Measurements from ENCODE around the gene SPOCK3. TPM values are rescaled to one million over a fixed set of nuclear protein-coding genes. Genes with fewer than 3 reads are reported as not detected.
"Not testable (repeated sequence)": the region's sequence is repeated elsewhere in the genome, so short reads cannot be mapped to it uniquely, and the experiment has no call there.

The SPOCK3 gene
- total RNA-seq (2021; ENCODE audit: unreplicated experiment), result 1.4 TPM
- 0.51 TPM for polyA plus RNA-seq (2012; ENCODE audit: insufficient read length)
- Bru-seq, nascent RNA, result percentile 21 among the genes with signal in this experiment
- BruChase-seq, experiment 1, labeled RNA remaining after a 2-hour chase, result percentile 13 among the genes with signal in this experiment
- percentile 11 among the genes with signal in this experiment for BruChase-seq, experiment 2, labeled RNA remaining after a 6-hour chase
- long read RNA-seq, result 0 reads

DNA sequence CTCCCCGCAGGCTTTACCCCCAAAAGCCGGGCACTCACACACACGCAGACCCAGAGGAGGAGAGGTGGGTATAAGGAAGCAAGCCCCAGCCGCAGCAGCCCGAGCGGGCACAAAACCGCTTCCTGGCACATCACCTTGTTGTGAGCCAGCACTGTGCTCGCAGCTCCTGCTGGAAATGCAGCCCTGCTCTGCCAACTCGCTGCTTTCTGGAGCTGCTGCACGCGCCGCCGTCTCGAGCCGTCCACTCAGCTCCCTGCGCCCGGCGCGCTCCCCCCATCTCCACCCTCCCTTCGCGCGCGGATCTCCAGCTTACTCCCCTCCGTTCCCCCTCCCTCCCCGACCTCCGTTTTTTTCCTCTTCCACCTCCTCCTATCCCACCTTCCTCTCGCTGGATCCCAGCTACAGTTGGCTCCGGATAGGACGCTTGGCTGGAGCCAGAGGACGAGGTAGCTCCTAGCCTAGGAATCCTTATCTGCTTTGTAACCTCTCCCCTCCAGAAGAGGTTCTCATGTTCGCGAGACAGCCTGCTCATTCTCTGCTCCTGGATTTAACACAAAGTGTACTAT, at the start of gene SPOCK3:
Gene SPOCK3 (minus strand): TSS at position 179 of the 566 bp plus-strand sequence.
- in situ Hi-C loops (cut with HindIII; ENCODE audit: low pct_unique_long_range_greater_than_20kb, low sequenced_read_pairs), result no loop called here
- H3K27ac ChIP-seq (ENCODE audit: low read length), result no peak within 1 kb of the TSS
- H3K9me3 ChIP-seq (ENCODE audit: control insufficient read depth, insufficient read depth, low read depth, low read length), result no peaks in the 10 kb centered on the region
- no TSS peak for BruUV-seq (replicated peaks)
- no peaks in the 10 kb centered on the region for H3K36me3 ChIP-seq (ENCODE audit: control insufficient read depth, insufficient read depth, low read length)
- peak within 1 kb of the TSS; percentile 49 to 68 for H3K4me3 ChIP-seq (ENCODE audit: low read depth in 2 of 2, low read length in 2 of 2)
- TF ChIP-seq SIN3A (IDR thresholded peaks at IDR 0.05; ENCODE audit: borderline replicate concordance, insufficient read depth, low read depth, low read length), result no peak
- TF ChIP-seq POLR2AphosphoS5 (IDR thresholded peaks at IDR 0.05; ENCODE audit: low read depth, low read length), result no peak
- TF ChIP-seq, protein P1, sequence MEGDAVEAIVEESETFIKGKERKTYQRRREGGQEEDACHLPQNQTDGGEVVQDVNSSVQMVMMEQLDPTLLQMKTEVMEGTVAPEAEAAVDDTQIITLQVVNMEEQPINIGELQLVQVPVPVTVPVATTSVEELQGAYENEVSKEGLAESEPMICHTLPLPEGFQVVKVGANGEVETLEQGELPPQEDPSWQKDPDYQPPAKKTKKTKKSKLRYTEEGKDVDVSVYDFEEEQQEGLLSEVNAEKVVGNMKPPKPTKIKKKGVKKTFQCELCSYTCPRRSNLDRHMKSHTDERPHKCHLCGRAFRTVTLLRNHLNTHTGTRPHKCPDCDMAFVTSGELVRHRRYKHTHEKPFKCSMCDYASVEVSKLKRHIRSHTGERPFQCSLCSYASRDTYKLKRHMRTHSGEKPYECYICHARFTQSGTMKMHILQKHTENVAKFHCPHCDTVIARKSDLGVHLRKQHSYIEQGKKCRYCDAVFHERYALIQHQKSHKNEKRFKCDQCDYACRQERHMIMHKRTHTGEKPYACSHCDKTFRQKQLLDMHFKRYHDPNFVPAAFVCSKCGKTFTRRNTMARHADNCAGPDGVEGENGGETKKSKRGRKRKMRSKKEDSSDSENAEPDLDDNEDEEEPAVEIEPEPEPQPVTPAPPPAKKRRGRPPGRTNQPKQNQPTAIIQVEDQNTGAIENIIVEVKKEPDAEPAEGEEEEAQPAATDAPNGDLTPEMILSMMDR (IDR thresholded peaks at IDR 0.05), result no peak
- no peak for TF ChIP-seq TCF7L2 (IDR thresholded peaks at IDR 0.05; ENCODE audit: low read depth, low read length)
- TF ChIP-seq, protein P2, sequence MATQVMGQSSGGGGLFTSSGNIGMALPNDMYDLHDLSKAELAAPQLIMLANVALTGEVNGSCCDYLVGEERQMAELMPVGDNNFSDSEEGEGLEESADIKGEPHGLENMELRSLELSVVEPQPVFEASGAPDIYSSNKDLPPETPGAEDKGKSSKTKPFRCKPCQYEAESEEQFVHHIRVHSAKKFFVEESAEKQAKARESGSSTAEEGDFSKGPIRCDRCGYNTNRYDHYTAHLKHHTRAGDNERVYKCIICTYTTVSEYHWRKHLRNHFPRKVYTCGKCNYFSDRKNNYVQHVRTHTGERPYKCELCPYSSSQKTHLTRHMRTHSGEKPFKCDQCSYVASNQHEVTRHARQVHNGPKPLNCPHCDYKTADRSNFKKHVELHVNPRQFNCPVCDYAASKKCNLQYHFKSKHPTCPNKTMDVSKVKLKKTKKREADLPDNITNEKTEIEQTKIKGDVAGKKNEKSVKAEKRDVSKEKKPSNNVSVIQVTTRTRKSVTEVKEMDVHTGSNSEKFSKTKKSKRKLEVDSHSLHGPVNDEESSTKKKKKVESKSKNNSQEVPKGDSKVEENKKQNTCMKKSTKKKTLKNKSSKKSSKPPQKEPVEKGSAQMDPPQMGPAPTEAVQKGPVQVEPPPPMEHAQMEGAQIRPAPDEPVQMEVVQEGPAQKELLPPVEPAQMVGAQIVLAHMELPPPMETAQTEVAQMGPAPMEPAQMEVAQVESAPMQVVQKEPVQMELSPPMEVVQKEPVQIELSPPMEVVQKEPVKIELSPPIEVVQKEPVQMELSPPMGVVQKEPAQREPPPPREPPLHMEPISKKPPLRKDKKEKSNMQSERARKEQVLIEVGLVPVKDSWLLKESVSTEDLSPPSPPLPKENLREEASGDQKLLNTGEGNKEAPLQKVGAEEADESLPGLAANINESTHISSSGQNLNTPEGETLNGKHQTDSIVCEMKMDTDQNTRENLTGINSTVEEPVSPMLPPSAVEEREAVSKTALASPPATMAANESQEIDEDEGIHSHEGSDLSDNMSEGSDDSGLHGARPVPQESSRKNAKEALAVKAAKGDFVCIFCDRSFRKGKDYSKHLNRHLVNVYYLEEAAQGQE (IDR thresholded peaks at IDR 0.05; ENCODE audit: insufficient read depth in 1 of 2, low read depth in 2 of 2, low read length in 1 of 2), result no peak
- DNase-seq (ENCODE audit: low read depth, low spot score) (no peak), ATAC-seq (peak; percentile 91)
- intact Hi-C loops (cut with micrococcal nuclease; ENCODE audit: unreplicated experiment), result no loop called here
- H3K4me1 ChIP-seq (ENCODE audit: control insufficient read depth, insufficient read depth, low read length), result no peaks in the 10 kb centered on the region
- ChIA-PET POLR2A (no interaction called here), CTCF (interaction anchor here (0.6 kb wide), 1 partner anchor 57 kb away, joined by 8 read pairs; no protein-coding TSS in a partner anchor)
- H3K27me3 ChIP-seq (ENCODE audit: control insufficient read depth, insufficient read depth, low read length), result peaks cover 6% of the 10 kb centered on the region; the same call in 1 of the 2 replicates

DNA sequence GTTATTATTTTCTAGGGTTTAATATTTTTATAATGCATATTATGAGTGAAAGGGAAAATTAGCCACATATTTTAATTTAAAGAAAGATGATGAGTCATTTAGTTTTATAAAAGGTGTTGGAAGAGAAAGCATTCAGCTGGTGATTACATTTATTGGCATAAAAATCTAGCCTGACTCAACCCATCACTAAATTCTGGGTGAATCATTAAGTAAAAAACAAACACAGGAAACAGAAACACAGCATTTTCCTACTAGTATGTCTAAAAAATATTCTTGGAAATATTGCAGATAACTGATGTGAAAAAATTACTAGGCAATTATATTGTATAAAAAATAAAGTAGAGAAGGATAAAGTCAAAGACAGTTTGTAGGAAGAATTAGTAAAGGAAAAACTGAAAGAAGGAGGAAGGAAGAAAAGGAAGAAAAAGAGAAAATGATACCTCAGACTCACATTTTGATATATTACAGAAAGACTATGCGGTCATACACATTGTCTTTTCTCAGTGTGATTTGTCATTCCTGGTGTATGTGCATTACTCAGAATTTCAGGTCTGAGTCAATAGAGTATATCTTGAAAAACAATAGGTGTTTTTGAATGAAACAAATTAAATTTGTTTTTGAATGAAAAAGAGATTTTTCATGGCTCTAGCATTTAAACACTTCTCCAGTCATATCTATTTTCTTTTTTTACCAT, 48.0 kb upstream of the SPOCK3 start:
- intact Hi-C loops (cut with micrococcal nuclease; ENCODE audit: unreplicated experiment) (no loop called here), in situ Hi-C loops (cut with HindIII; ENCODE audit: low pct_unique_long_range_greater_than_20kb, low sequenced_read_pairs) (no loop called here)
- no peaks in the 10 kb centered on the region for H3K4me1 ChIP-seq (ENCODE audit: control insufficient read depth, insufficient read depth, low read length)
- POLR2A ChIA-PET, result no interaction called here
- no peak overlapping the region for H3K4me3 ChIP-seq (ENCODE audit: low read depth in 2 of 2, low read length in 2 of 2)
- BruUV-seq (replicated peaks), result no TSS peak
- H3K9me3 ChIP-seq (ENCODE audit: control insufficient read depth, insufficient read depth, low read depth, low read length), result no peaks in the 10 kb centered on the region
- CTCF ChIA-PET, result no interaction called here
- H3K27ac ChIP-seq (ENCODE audit: low read length), result no peak overlapping the region
- DNase-seq (ENCODE audit: low read depth, low spot score) (peak; percentile 17), ATAC-seq (no peak)
- H3K27me3 ChIP-seq (ENCODE audit: control insufficient read depth, insufficient read depth, low read length), result no peaks in the 10 kb centered on the region
- TF ChIP-seq, protein P2 (IDR thresholded peaks at IDR 0.05; ENCODE audit: insufficient read depth in 1 of 2, low read depth in 2 of 2, low read length in 1 of 2), result no peak
- TF ChIP-seq SIN3A (IDR thresholded peaks at IDR 0.05; ENCODE audit: borderline replicate concordance, insufficient read depth, low read depth, low read length), result no peak
- TF ChIP-seq, protein P1 (IDR thresholded peaks at IDR 0.05), result no peak
- TF ChIP-seq POLR2AphosphoS5 (IDR thresholded peaks at IDR 0.05; ENCODE audit: low read depth, low read length), result no peak
- no peak for TF ChIP-seq TCF7L2 (IDR thresholded peaks at IDR 0.05; ENCODE audit: low read depth, low read length)
- no peaks in the 10 kb centered on the region for H3K36me3 ChIP-seq (ENCODE audit: control insufficient read depth, insufficient read depth, low read length)

DNA sequence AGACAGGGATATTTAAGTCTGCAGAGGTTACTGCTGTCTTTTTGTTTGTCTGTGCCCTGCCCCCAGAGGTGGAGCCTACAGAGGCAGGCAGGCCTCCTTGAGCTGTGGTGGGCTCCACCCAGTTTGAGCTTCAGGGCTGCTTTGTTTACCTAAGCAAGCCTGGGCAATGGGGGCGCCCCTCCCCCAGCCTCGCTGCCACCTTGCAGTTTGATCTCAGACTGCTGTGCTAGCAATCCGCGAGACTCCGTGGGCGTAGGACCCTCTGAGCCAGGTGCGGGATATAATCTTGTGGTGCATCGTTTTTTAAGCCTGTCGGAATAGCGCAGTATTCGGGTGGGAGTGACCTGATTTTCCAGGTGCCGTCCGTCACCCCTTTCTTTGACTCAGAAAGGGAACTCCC, 47.3 kb upstream of the SPOCK3 start:
- H3K9me3 ChIP-seq (ENCODE audit: control insufficient read depth, insufficient read depth, low read depth, low read length); intact Hi-C loops (cut with micrococcal nuclease; ENCODE audit: unreplicated experiment); H3K4me3 ChIP-seq (ENCODE audit: low read depth in 2 of 2, low read length in 2 of 2); H3K27ac ChIP-seq (ENCODE audit: low read length); CTCF ChIA-PET; H3K27me3 ChIP-seq (ENCODE audit: control insufficient read depth, insufficient read depth, low read length); ATAC-seq; in situ Hi-C loops (cut with HindIII; ENCODE audit: low pct_unique_long_range_greater_than_20kb, low sequenced_read_pairs); DNase-seq (ENCODE audit: low read depth, low spot score); BruUV-seq (replicated peaks); H3K4me1 ChIP-seq (ENCODE audit: control insufficient read depth, insufficient read depth, low read length); H3K36me3 ChIP-seq (ENCODE audit: control insufficient read depth, insufficient read depth, low read length); POLR2A ChIA-PET: not testable (repeated sequence)

Measured in Panc1 (cell line).